HepG2 (cell line): ENCODE measurements around the gene MPPE1. TPM values are rescaled to one million over a fixed set of nuclear protein-coding genes. Genes with fewer than 3 reads are reported as not detected.

Source experiments
- ATAC-seq: fragments of 200-7000 bp; cut with Tn5 transposase; 3 replicates; pipeline ENCODE4 v1.9.1; 2020; ENCODE audit warnings: mild to moderate bottlenecking, moderate library complexity
- BruUV-seq: library from RNA; stranded (reverse); fragments of 400-500 nt; replicated peaks from 2 replicates; lab custom pipeline; 2021; lab: Mats Ljungman, UMichigan
- CTCF ChIA-PET: fragments of 300-600 bp; formaldehyde crosslinking; extraction: SDS; loops from one replicate; lab custom pipeline; 2021; ENCODE audit warnings: low total read pairs, inconsistent platforms, low intra/inter-chr PET ratio; lab: Yijun Ruan, JAX
- POLR2A ChIA-PET: fragments of 350-600 bp; sonication (Branson Sonifier 250); formaldehyde crosslinking; loops from one replicate; lab custom pipeline; 2020; ENCODE audit warnings: antibody characterized with exemption, inconsistent platforms; lab: Yijun Ruan, JAX
- DNase-seq: peaks from one replicate; pipeline ENCODE4 v3.0.0-alpha.2; 2015; ENCODE audit warnings: low spot score
- FAIRE-seq: peaks from 3 replicates; lab custom pipeline; 2011; peaks lifted over from hg19 to GRCh38; lab: Jason Lieb, UNC
- H2AFZ ChIP-seq: one replicate; pipeline ENCODE4 v1.6.1; 2011; ENCODE audit warnings: low read length, inconsistent platforms
- H3K27ac ChIP-seq: fragments of 300-600 bp; 3 replicates; pipeline ENCODE4 v1.8.0; 2011; ENCODE audit warnings: mixed run types, mild to moderate bottlenecking, mixed read lengths, low read length, inconsistent platforms; ENCODE audit not compliant: insufficient read depth; ENCODE audit errors: extremely low read length
- H3K27me3 ChIP-seq, 2 experiments: fragments of 200-600 bp in 1 of 2; 2 replicates in 1 of 2; 3 replicates in 1 of 2; pipeline versions ENCODE4 v1.6.0 to v1.8.0; 2011; ENCODE audit warnings: low read length in 2 of 2, mild to moderate bottlenecking in 2 of 2, moderate library complexity in 2 of 2, inconsistent platforms in 1 of 2; ENCODE audit not compliant: insufficient read depth in 2 of 2, control insufficient read depth in 1 of 2
- H3K36me3 ChIP-seq, 2 experiments: fragments of 200-600 bp in 1 of 2; replicated peaks in 1 of 2; 2 replicates in 1 of 2; 3 replicates in 1 of 2; pipeline versions ENCODE4 v1.5.1 to v1.8.0; 2011; ENCODE audit warnings: low read length in 2 of 2, inconsistent platforms in 1 of 2; ENCODE audit not compliant: insufficient read depth in 2 of 2, control insufficient read depth in 1 of 2
- H3K4me1 ChIP-seq: 2 replicates; pipeline ENCODE4 v1.5.1; 2012; ENCODE audit warnings: low read length, inconsistent platforms; ENCODE audit not compliant: insufficient read depth
- H3K4me2 ChIP-seq: 2 replicates; pipeline ENCODE4 v1.6.0; 2011; ENCODE audit warnings: low read depth, low read length, inconsistent platforms
- H3K4me3 ChIP-seq, 3 experiments: fragments of 200-600 bp in 1 of 3; sonication (generic), shearing (Covaris generic) in 1 of 3; replicated peaks in 1 of 3; 2 replicates each; pipeline ENCODE4 v1.5.1; 2011 to 2016; ENCODE audit warnings: low read length in 3 of 3, inconsistent platforms in 2 of 3, low read depth in 2 of 3, mild to moderate bottlenecking in 2 of 3, control low read depth in 1 of 3, mixed read lengths in 1 of 3; ENCODE audit not compliant: insufficient read depth in 1 of 3
- H3K79me2 ChIP-seq: one replicate; pipeline ENCODE4 v1.6.1; 2011; ENCODE audit warnings: low read length, inconsistent platforms; ENCODE audit not compliant: insufficient read depth
- H3K9ac ChIP-seq: 2 replicates; pipeline ENCODE4 v1.6.0; 2011; ENCODE audit warnings: mild to moderate bottlenecking, low read depth, low read length, inconsistent platforms; ENCODE audit not compliant: insufficient read depth
- H3K9me3 ChIP-seq: 2 replicates; pipeline ENCODE4 v1.5.1; 2012; ENCODE audit warnings: mild to moderate bottlenecking, low read length
- H4K20me1 ChIP-seq: 2 replicates; pipeline ENCODE4 v1.6.0; 2011; ENCODE audit warnings: inconsistent platforms, mild to moderate bottlenecking, low read length, moderate library complexity; ENCODE audit not compliant: insufficient read depth
- ATM ChIP-seq: fragments of 450-650 bp; IDR thresholded peaks from 2 replicates; pipeline ENCODE4 v1.7.1; 2017; ENCODE audit warnings: mild to moderate bottlenecking, borderline replicate concordance
- GATAD1 ChIP-seq: IDR thresholded peaks from 2 replicates; pipeline ENCODE4 v1.6.1; 2016; ENCODE audit warnings: missing genetic modification reagents, missing compliant biosample characterization
- KMT2A ChIP-seq: sonication (generic); formaldehyde crosslinking; IDR thresholded peaks from 2 replicates; pipeline ENCODE4 v1.4.0; 2020; ENCODE audit warnings: missing genetic modification reagents
- MAZ ChIP-seq, 2 experiments: sonication (generic) in 1 of 2; formaldehyde crosslinking in 1 of 2; IDR thresholded peaks; 2 replicates each; pipeline versions ENCODE4 v1.5.0 to v1.6.1; 2012 to 2020; ENCODE audit warnings: low read depth in 2 of 2, mild to moderate bottlenecking in 2 of 2, borderline replicate concordance in 1 of 2, improper control_type of control experiment in 1 of 2, low read length in 1 of 2, missing genetic modification reagents in 1 of 2, moderate library complexity in 1 of 2
- RBAK ChIP-seq: sonication (generic); formaldehyde crosslinking; IDR thresholded peaks from 2 replicates; pipeline ENCODE4 v1.5.1; 2020; ENCODE audit warnings: mild to moderate bottlenecking, missing genetic modification reagents
- SIN3A ChIP-seq: IDR thresholded peaks from 2 replicates; pipeline ENCODE4 v1.6.1; 2011; ENCODE audit warnings: low read depth, mild to moderate bottlenecking, control low read depth, low read length, borderline replicate concordance
- ZNF34 ChIP-seq: sonication (generic); formaldehyde crosslinking; IDR thresholded peaks from 2 replicates; pipeline ENCODE4 v1.4.0; 2020; ENCODE audit warnings: mild to moderate bottlenecking, missing genetic modification reagents, borderline replicate concordance
- ZNF460 ChIP-seq: sonication (generic); formaldehyde crosslinking; IDR thresholded peaks from 2 replicates; pipeline ENCODE4 v1.5.1; 2020; ENCODE audit warnings: missing genetic modification reagents, mild to moderate bottlenecking, borderline replicate concordance
- ZNF576 ChIP-seq: sonication (generic); formaldehyde crosslinking; IDR thresholded peaks from 2 replicates; pipeline ENCODE4 v1.4.0; 2020; ENCODE audit warnings: mild to moderate bottlenecking, missing genetic modification reagents
- ZNF580 ChIP-seq: IDR thresholded peaks from 2 replicates; pipeline ENCODE4 v1.6.1; 2016; ENCODE audit warnings: low read depth, borderline replicate concordance
- ZNF740 ChIP-seq: sonication (generic); formaldehyde crosslinking; IDR thresholded peaks from 2 replicates; pipeline ENCODE4 v1.4.0; 2020; ENCODE audit warnings: missing genetic modification reagents
- WGBS: methylation state at CpG from one replicate; pipeline ENCODE4 v1.1.6; 2017; ENCODE audit warnings: low lambda C conversion rate; 5-methylcytosine and 5-hydroxymethylcytosine counted together
- in situ Hi-C: cut with HindIII; loops from 2 replicates; pipeline ENCODE4 v1.10.0; 2017; ENCODE audit warnings: low pct_unique_long_range_greater_than_20kb; ENCODE audit not compliant: extremely low pct_ligation_motif_present
- intact Hi-C: fragments of 100-400 bp; cut with micrococcal nuclease; formaldehyde crosslinking; loops from one replicate; pipeline ENCODE4 v1.10.0; 2022; ENCODE audit not compliant: unreplicated experiment
- polyA plus RNA-seq, 8 experiments: library from polyadenylated mRNA; depleted of rRNA in 3 of 8; stranded (reverse) in 7 of 8; unstranded in 1 of 8; fragments of >200 nt; fragmentation: Illumina TruSeq in 4 of 8; extraction: Trizol in 4 of 8; gene quantifications; 2 replicates each; pipeline versions ENCODE4 v1.2.1 to v1.2.3, GENCODE V29; 2011 to 2016; ENCODE audit warnings: low read depth in 4 of 8, missing spikeins in 1 of 8, mixed read lengths in 1 of 8; ENCODE audit not compliant: insufficient read depth in 1 of 8
- total RNA-seq, 5 experiments: library from RNA; depleted of rRNA; stranded (reverse); fragments of >200 nt; fragmentation: Illumina TruSeq; extraction: Trizol; gene quantifications; 2 replicates each; pipeline ENCODE4 v1.2.3, GENCODE V29; 2016; ENCODE audit warnings: low read depth in 1 of 5
- TF ChIP-seq, protein P1 (sequence below): sonication (generic); formaldehyde crosslinking; IDR thresholded peaks from 2 replicates; pipeline ENCODE4 v1.8.0; 2022; ENCODE audit warnings: mild to moderate bottlenecking, missing genetic modification reagents, moderate library complexity

The MPPE1 gene
- total and polyA plus RNA-seq, 2 of the 13 experiments (the other 11 are each of a cell fraction or from before 2014, with no cell fraction given): 9.6 to 11.9 TPM

DNA sequence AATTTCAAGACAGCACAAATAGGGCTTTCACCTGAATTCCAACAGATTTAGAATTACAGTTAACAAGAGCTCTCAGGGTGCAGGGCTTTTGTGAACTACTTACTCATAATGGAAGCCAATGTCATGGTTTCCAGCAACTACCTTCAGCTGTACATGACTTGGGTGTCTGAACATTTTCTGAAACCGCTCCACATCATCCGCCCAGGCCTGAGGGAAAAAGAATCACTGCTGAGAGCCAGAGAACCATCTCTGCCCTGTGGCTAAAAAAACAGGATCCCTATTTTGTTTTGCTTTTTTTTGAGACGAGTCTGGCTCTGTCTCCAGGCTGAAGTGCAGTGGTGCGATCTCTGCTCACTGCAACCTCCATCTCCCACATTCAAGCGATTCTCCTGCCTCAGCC lies 18.8 kb downstream of the MPPE1 start:
- H2AFZ ChIP-seq: no peak overlapping the region
- no peak for TF ChIP-seq ZNF740
- no peak for TF ChIP-seq ZNF34 (CRISPR knock-in tag)
- no peak for TF ChIP-seq ZNF460 (CRISPR knock-in tag)
- TF ChIP-seq, protein P1, sequence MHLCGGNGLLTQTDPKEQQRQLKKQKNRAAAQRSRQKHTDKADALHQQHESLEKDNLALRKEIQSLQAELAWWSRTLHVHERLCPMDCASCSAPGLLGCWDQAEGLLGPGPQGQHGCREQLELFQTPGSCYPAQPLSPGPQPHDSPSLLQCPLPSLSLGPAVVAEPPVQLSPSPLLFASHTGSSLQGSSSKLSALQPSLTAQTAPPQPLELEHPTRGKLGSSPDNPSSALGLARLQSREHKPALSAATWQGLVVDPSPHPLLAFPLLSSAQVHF: no peak
- no peak for TF ChIP-seq ATM
- TF ChIP-seq RBAK: no peak
- TF ChIP-seq KMT2A (CRISPR knock-in tag): no peak
- no peak for TF ChIP-seq ZNF580 (CRISPR knock-in tag)
- no peak for TF ChIP-seq ZNF576 (CRISPR knock-in tag)
- no peak for TF ChIP-seq GATAD1 (CRISPR knock-in tag)
- TF ChIP-seq SIN3A: no peak
- TF ChIP-seq MAZ (IDR thresholded peaks at IDR 0.05; ENCODE audit: borderline replicate concordance, low read depth, low read length): no peak
- no peak for TF ChIP-seq MAZ (CRISPR knock-in tag; IDR thresholded peaks at IDR 0.05; ENCODE audit: low read depth)
- ChIA-PET POLR2A (no interaction called here), CTCF (no interaction called here)
- in situ Hi-C loops (no loop called here), intact Hi-C loops (no loop called here)
- no peaks in the 10 kb centered on the region for H4K20me1 ChIP-seq
- no peak overlapping the region for H3K4me3 ChIP-seq
- no peak overlapping the region for H3K9ac ChIP-seq
- no peaks in the 10 kb centered on the region for H3K79me2 ChIP-seq
- H3K27me3 ChIP-seq: no peaks in the 10 kb centered on the region
- WGBS: 95% methylated on average over 5 of the region's 5 CpGs
- H3K4me1 ChIP-seq: peaks cover 48% of the 10 kb centered on the region
- no peak overlapping the region for H3K27ac ChIP-seq
- no TSS peak for BruUV-seq
- H3K36me3 ChIP-seq: no peaks in the 10 kb centered on the region; a peak in 1 of 5 replicates
- DNase-seq (no peak), FAIRE-seq (no peak), ATAC-seq (no peak)
- H3K4me2 ChIP-seq: no peak overlapping the region
- no peaks in the 10 kb centered on the region for H3K9me3 ChIP-seq
